GM15510 (cell line): ENCODE results near the gene SCAI.

ENCODE experiments used
- POLR2A ChIP-seq: IDR thresholded peaks from 3 replicates; pipeline ENCODE4 v1.6.1; 2011; ENCODE audit warnings: borderline replicate concordance; ENCODE audit not compliant: insufficient read length; ENCODE audit errors: extremely low read depth

The SCAI gene

GRCh38 chr9:125131778-125132177, 11.6 kb downstream of the SCAI start:
- no peak for TF ChIP-seq POLR2A

- no peak for TF ChIP-seq POLR2A
Observed at GRCh38 chr9:125126019-125126746, 17.1 kb downstream of the SCAI start.

GRCh38 chr9:125125523-125125922, 17.8 kb downstream of the SCAI start:
- TF ChIP-seq POLR2A: no peak

- TF ChIP-seq POLR2A: no peak
Observed at GRCh38 chr9:125121146-125121545, 22.2 kb downstream of the SCAI start.

GRCh38 chr9:125119643-125120286, 23.6 kb downstream of the SCAI start:
- no peak for TF ChIP-seq POLR2A

GRCh38 chr9:125110464-125110863, 32.9 kb downstream of the SCAI start:
- no peak for TF ChIP-seq POLR2A

- TF ChIP-seq POLR2A: no peak
Observed at GRCh38 chr9:125106285-125106893, 36.9 kb downstream of the SCAI start.

GRCh38 chr9:125103770-125104460, 39.4 kb downstream of the SCAI start:
- no peak for TF ChIP-seq POLR2A

GRCh38 chr9:125103021-125103420, 40.3 kb downstream of the SCAI start:
- no peak for TF ChIP-seq POLR2A

- TF ChIP-seq POLR2A: no peak
Observed at GRCh38 chr9:125100822-125101221, 42.5 kb downstream of the SCAI start.

GRCh38 chr9:125099816-125100215, 43.5 kb downstream of the SCAI start:
- no peak for TF ChIP-seq POLR2A

- no peak for TF ChIP-seq POLR2A
Observed at GRCh38 chr9:125095821-125096443, 47.4 kb downstream of the SCAI start.

GRCh38 chr9:125091121-125091520, 52.2 kb downstream of the SCAI start:
- TF ChIP-seq POLR2A: no peak

- TF ChIP-seq POLR2A: no peak
Observed at GRCh38 chr9:125089331-125089730, 54.0 kb downstream of the SCAI start.

GRCh38 chr9:125088752-125089151, 54.6 kb downstream of the SCAI start:
- TF ChIP-seq POLR2A: no peak

- TF ChIP-seq POLR2A: no peak
Observed at GRCh38 chr9:125085703-125086477, 57.4 kb downstream of the SCAI start.
